Pancreas (tissue), 10 donors: ENCODE results near the gene CYB5R3. TPM values are rescaled to one million over a fixed set of nuclear protein-coding genes. Genes with fewer than 3 reads are reported as not detected.

Source experiments
- ATAC-seq, 4 donors: fragments of 200-7000 bp; cut with Tn5 transposase; one replicate each; pipeline versions ENCODE4 v1.8.0 to v1.9.1; 2020; ENCODE audit warnings: mild to moderate bottlenecking in 4 of 4, moderate library complexity in 4 of 4
- DNase-seq, 6 donors: peaks; one replicate each; pipeline ENCODE4 v3.0.0-alpha.2; 2020
- FAIRE-seq: peaks from 2 replicates; lab custom pipeline; 2012; peaks lifted over from hg19 to GRCh38; lab: Jason Lieb, UNC
- H3K27ac ChIP-seq, 4 donors: fragments of 200-600 bp; sonication (generic); 1 replicate in 3 of 4; 2 replicates in 1 of 4; pipeline versions ENCODE4 v1.5.0 to v1.8.0; 2020
- H3K27me3 ChIP-seq, 4 donors: fragments of 200-600 bp; one replicate each; pipeline ENCODE4 v1.8.0; 2021
- H3K36me3 ChIP-seq, 3 donors: fragments of 200-600 bp; sonication (generic) in 1 of 3; one replicate each; pipeline versions ENCODE4 v1.5.0 to v1.8.0; 2020 to 2021
- H3K4me1 ChIP-seq, 3 donors: fragments of 200-600 bp; one replicate each; pipeline ENCODE4 v1.8.0; 2021
- H3K4me3 ChIP-seq, 4 donors: fragments of 200-600 bp; sonication (generic) in 2 of 4; one replicate each; pipeline versions ENCODE4 v1.5.0 to v1.8.0; 2020 to 2021
- H3K9me3 ChIP-seq, 4 donors: fragments of 200-600 bp; one replicate each; pipeline ENCODE4 v1.8.0; 2021
- WGBS, 2 donors: extraction: QIAGEN DNeasy Blood & Tissue Kit; methylation state at CpG; one replicate each; pipeline ENCODE4 v1.1.7; 2013; 5-methylcytosine and 5-hydroxymethylcytosine counted together
- intact Hi-C, 3 donors: fragments of 100-400 bp; cut with DNase I; formaldehyde crosslinking; loops; one replicate each; pipeline versions ENCODE4 v1.11.1 to v1.14.2; 2022
- polyA plus RNA-seq, 2 donors: library from polyadenylated mRNA; stranded (reverse); fragments of 200-250 nt; gene quantifications; one replicate each; pipeline ENCODE4 v1.2.3, GENCODE V29; 2013
- total RNA-seq, 6 donors: library from RNA; stranded (reverse); fragmentation: NEBNext Ultra II Directional in 4 of 6; extraction: Animal tissue kit (Norgen Biotek cat#: 25700) in 4 of 6; gene quantifications; one replicate each; pipeline versions ENCODE4 v1.2.1 to v1.2.4, GENCODE V29; 2021 to 2023
- TF ChIP-seq, protein P1 (sequence below), 4 donors: fragments of 200-600 bp; sonication (generic) in 3 of 4; IDR thresholded peaks; one replicate each; pipeline versions ENCODE4 v1.5.0 to v1.8.0; 2021; ENCODE audit warnings: antibody characterized with exemption in 4 of 4
- donor health status: healthy with polysubstance abuse.
- donor health status: DM: no; HTN: no; CAD: no; lungs with moderate emphysema.
- donor health status: DM: no; HTN: no; CAD: no.
- donor health status: control.
- donor health status: control.
- donor health status: Bipolar disorder and iron deficiency.
- donor health status: DM: yes; HTN: yes; CAD: no.
- donor health status: DM: no; HTN: no; CAD: no.
- donor health status: DM: no; HTN: no; CAD: no.
- donor health status: DM: yes; HTN: yes; CAD: no.

The CYB5R3 gene
- total and polyA plus RNA-seq, 8 donors, result 32.6 to 105 (median 50.4) TPM

DNA sequence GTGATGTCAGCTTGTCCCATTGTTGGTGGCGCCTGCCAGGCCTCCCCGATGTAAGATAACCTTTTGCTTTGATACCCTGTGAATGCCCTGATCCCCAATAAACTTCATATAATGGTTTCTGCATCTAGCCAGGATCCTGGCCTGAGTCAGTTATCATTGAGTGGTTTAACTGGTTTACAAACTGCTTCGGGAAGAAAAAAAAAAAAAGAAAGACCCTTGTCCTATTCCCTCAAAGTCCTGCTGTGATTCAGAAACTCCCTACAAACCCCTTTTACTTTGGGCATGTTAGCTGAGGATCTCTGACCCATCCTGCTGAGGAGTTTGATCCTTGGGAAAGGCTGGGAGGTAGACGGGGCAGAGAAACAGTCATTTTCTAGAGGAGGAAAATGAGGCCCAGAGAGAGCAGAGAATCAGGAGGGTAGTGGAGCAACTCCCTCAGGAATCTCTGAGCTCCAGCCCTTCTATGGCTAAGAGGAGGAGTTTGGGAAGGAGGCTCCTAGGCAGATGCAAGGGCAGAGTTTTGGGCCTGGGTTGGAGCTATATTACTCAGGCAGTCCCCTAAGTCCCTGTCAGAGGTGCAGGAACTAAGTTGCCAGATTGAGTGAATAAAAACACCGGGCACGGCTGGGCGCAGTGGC lies 5.4 kb upstream of the CYB5R3 start:
- H3K27me3 ChIP-seq, result no peaks in the 10 kb centered on the region
- WGBS, 2 donors, result 74% methylated on average over 7 of the region's 7 CpGs
- no peak for DNase-seq

GRCh38 chr22:42653999-42654398 lies 4.8 kb upstream of the CYB5R3 start:
- TF ChIP-seq, protein P1, sequence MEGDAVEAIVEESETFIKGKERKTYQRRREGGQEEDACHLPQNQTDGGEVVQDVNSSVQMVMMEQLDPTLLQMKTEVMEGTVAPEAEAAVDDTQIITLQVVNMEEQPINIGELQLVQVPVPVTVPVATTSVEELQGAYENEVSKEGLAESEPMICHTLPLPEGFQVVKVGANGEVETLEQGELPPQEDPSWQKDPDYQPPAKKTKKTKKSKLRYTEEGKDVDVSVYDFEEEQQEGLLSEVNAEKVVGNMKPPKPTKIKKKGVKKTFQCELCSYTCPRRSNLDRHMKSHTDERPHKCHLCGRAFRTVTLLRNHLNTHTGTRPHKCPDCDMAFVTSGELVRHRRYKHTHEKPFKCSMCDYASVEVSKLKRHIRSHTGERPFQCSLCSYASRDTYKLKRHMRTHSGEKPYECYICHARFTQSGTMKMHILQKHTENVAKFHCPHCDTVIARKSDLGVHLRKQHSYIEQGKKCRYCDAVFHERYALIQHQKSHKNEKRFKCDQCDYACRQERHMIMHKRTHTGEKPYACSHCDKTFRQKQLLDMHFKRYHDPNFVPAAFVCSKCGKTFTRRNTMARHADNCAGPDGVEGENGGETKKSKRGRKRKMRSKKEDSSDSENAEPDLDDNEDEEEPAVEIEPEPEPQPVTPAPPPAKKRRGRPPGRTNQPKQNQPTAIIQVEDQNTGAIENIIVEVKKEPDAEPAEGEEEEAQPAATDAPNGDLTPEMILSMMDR (IDR thresholded peaks at IDR 0.05), result no peak
- H3K4me3 ChIP-seq, result no peak overlapping the region
- no peaks in the 10 kb centered on the region for H3K4me1 ChIP-seq
- ATAC-seq, result no peak
- no peak for FAIRE-seq
- intact Hi-C loops, result no loop called here
- WGBS, 2 donors, result 76 to 78% methylated on average over 4 of the region's 4 CpGs
- H3K36me3 ChIP-seq, result no peaks in the 10 kb centered on the region
- H3K27me3 ChIP-seq, result no peaks in the 10 kb centered on the region
- H3K9me3 ChIP-seq, result no peaks in the 10 kb centered on the region
- no peak for DNase-seq
- H3K27ac ChIP-seq, result no peak overlapping the region

More for the DNA sequence above, 5.4 kb upstream of the CYB5R3 start:
- no peak for ATAC-seq
- no peaks in the 10 kb centered on the region for H3K4me1 ChIP-seq
- TF ChIP-seq, protein P1 (IDR thresholded peaks at IDR 0.05), result no peak
- H3K27ac ChIP-seq, result no peak overlapping the region
- no peak for FAIRE-seq
- intact Hi-C loops, result no loop called here
- no peak overlapping the region for H3K4me3 ChIP-seq
- H3K36me3 ChIP-seq, result no peaks in the 10 kb centered on the region
- H3K9me3 ChIP-seq, result no peaks in the 10 kb centered on the region

DNA sequence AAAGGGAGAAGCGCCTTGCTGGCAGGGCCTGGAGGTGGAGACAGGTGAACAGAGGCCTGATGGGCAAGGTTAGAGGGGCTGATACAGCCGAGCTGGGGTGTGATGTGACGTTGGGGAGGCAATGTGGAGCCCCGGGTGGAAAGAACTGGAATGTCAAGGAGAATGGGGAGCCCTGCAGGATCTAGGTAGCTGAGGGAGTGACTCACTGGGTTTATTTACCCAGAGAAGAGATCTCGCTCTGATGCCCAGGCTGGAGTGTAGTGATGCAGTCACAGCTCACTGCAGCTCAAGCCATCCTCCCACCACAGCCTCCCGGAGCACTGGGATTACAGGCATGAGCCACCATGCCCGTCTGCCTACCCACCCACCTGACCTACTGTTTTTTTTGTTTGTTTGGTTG lies 1.9 kb upstream of the CYB5R3 start:
- H3K4me1 ChIP-seq, result peaks cover 12 to 24% (median 20%) of the 10 kb centered on the region in 3 donors
- no peaks in the 10 kb centered on the region for H3K27me3 ChIP-seq
- no peak overlapping the region for H3K27ac ChIP-seq
- H3K9me3 ChIP-seq, result no peaks in the 10 kb centered on the region
- no peak for DNase-seq
- no peak for ATAC-seq
- intact Hi-C loops, result no loop called here
- TF ChIP-seq, protein P1 (IDR thresholded peaks at IDR 0.05), result no peak
- WGBS, 2 donors, result 71 to 72% methylated on average over 7 of the region's 7 CpGs
- no peak for FAIRE-seq
- no peaks in the 10 kb centered on the region for H3K36me3 ChIP-seq
- no peak overlapping the region for H3K4me3 ChIP-seq

GRCh38 chr22:42648368-42649245 lies 585 bp downstream of the CYB5R3 start:
- FAIRE-seq (no peak), ATAC-seq (peak; percentile 42 to 57 (median 49)), DNase-seq (peak; percentile 73 to 88 (median 80))
- no peaks in the 10 kb centered on the region for H3K27me3 ChIP-seq
- peaks cover 33 to 46% (median 35%) of the 10 kb centered on the region in 3 donors for H3K4me1 ChIP-seq
- no peaks in the 10 kb centered on the region for H3K36me3 ChIP-seq
- intact Hi-C loops, result no loop called here
- TF ChIP-seq, protein P1 (IDR thresholded peaks at IDR 0.05), result no peak
- H3K27ac ChIP-seq, result peak overlapping the region; percentile 79 to 91 (median 88)
- H3K9me3 ChIP-seq, result no peaks in the 10 kb centered on the region
- peak overlapping the region; percentile 69 to 88 (median 82) for H3K4me3 ChIP-seq
- 0 to 1% methylated on average over 29 to 49 of the region's 49 CpGs for WGBS, 2 donors
